GM23338 (cell line): ENCODE results near the gene SHCBP1L. TPM values are rescaled to one million over a fixed set of nuclear protein-coding genes. Genes with fewer than 3 reads are reported as not detected.

Experiments
- polyA plus RNA-seq: library from polyadenylated mRNA; unstranded; fragments of >200 nt; fragmentation: Nextera tagmentation; extraction: Ambion mirVana; gene quantifications from 2 replicates; pipeline ENCODE4 v1.2.1, GENCODE V29; 2016
- small RNA-seq: library from RNA; depleted of rRNA; stranded (forward); fragments of <200 nt; gene quantifications from one replicate; pipeline ENCODE3, GENCODE V24; 2014; ENCODE audit warnings: low replicate concordance
- total RNA-seq: library from RNA; depleted of rRNA; stranded (reverse); fragments of >200 nt; shearing (Covaris generic); gene quantifications from 2 replicates; pipeline ENCODE4 v1.2.3, GENCODE V29; 2014; rRNA removed

SHCBP1L gene
- total and polyA plus RNA-seq, 2 experiments from 2014 or later = not detected

Small RNA genes within 50 kb of the gene (small RNA-seq; reads per million reads assigned to genes)
- not detected for gene HMGN1P4
- gene RNU6-41P = not detected

Other genes starting within 250 kb of the SHCBP1L start
- 1.2 and 2.8 TPM in 2 replicates for gene NPL, start 163.4 kb downstream of the SHCBP1L start, total RNA-seq
- 2.4 TPM in 2 replicates for gene NPL, start 163.4 kb downstream of the SHCBP1L start, polyA plus RNA-seq
- 239 and 262 TPM in 2 replicates for gene DHX9, start 113.8 kb downstream of the SHCBP1L start, total RNA-seq
- 127 and 151 TPM in 2 replicates for gene DHX9, start 113.8 kb downstream of the SHCBP1L start, polyA plus RNA-seq
- 111 and 116 TPM in 2 replicates for gene LAMC1, start 70.3 kb upstream of the SHCBP1L start, total RNA-seq
- 18.4 and 20.5 TPM in 2 replicates for gene LAMC1, start 70.3 kb upstream of the SHCBP1L start, polyA plus RNA-seq
- gene LAMC2, start 233.1 kb upstream of the SHCBP1L start, total RNA-seq = 19.0 and 19.5 TPM in 2 replicates
- 3.4 and 4.3 TPM in 2 replicates for gene LAMC2, start 233.1 kb upstream of the SHCBP1L start, polyA plus RNA-seq